Activated CD4-positive, alpha-beta T cell treated with anti-CD3 and anti-CD28 coated beads for 36 hours (primary cell): ENCODE data around the gene S100A6. TPM values are rescaled to one million over a fixed set of nuclear protein-coding genes. Genes with fewer than 3 reads are reported as not detected.

Source experiments
- ATAC-seq: fragments of 200-7000 bp; cut with Tn5 transposase; one replicate; pipeline ENCODE4 v1.10.0; 2021; ENCODE audit warnings: mild to moderate bottlenecking, moderate library complexity
- CTCF ChIA-PET: fragments of 350-600 bp; sonication (Branson Sonifier 250); formaldehyde crosslinking; loops from one replicate; lab custom pipeline; 2021; ENCODE audit warnings: antibody characterized with exemption; lab: Charles Lee
- POLR2A ChIA-PET: fragments of 350-600 bp; sonication (Branson Sonifier 250); formaldehyde crosslinking; loops from one replicate; lab custom pipeline; 2021; ENCODE audit warnings: antibody characterized with exemption, inconsistent platforms; lab: Charles Lee
- DNase-seq: peaks from one replicate; pipeline ENCODE4 v3.0.0-alpha.2; 2020
- H3K27ac Mint-ChIP-seq: one replicate; pipeline ENCODE4 v1.8.0; 2021; ENCODE audit warnings: mixed read lengths
- H3K27me3 Mint-ChIP-seq: one replicate; pipeline ENCODE4 v1.8.0; 2021; ENCODE audit warnings: mixed read lengths
- H3K36me3 Mint-ChIP-seq: one replicate; pipeline ENCODE4 v1.8.0; 2021; ENCODE audit warnings: low read depth, mixed read lengths
- H3K4me1 Mint-ChIP-seq: one replicate; pipeline ENCODE4 v1.8.0; 2021; ENCODE audit warnings: mixed read lengths
- H3K4me3 Mint-ChIP-seq: one replicate; pipeline ENCODE4 v1.8.0; 2021; ENCODE audit warnings: mild to moderate bottlenecking, moderate library complexity, mixed read lengths
- H3K9me3 Mint-ChIP-seq: one replicate; pipeline ENCODE4 v1.8.0; 2021; ENCODE audit warnings: low read depth, mixed read lengths
- intact Hi-C, 2 experiments: fragments of 100-400 bp; cut with DNase I in 1 of 2; cut with micrococcal nuclease in 1 of 2; formaldehyde crosslinking; loops; one replicate each; pipeline versions ENCODE4 v1.14.2 to v1.15.1; 2022 to 2024; cut with DNase I, micrococcal nuclease
- total RNA-seq, 2 experiments: library from RNA; stranded (reverse); gene quantifications; one replicate each; pipeline ENCODE4 v1.2.3, GENCODE V29; 2021

S100A6 gene
- total RNA-seq, 2 experiments from 2014 or later, result 219 to 349 TPM

GRCh38 chr1:153545067-153546055 is 9.6 kb upstream of the S100A6 start, which contains the start of gene S100A4:
S100A4 (minus strand) TSS chr1:153545806; CDS start chr1:153544794, 1,012 bp downstream.
- CTCF ChIA-PET, result interaction anchor here (0.5 to 4.0 kb wide), 11 partner anchors 12 to 233 kb away, joined by 3 to 63 read pairs (median 4); partner anchors contain the start of gene S100A6
- Mint-ChIP-seq H3K9me3 (no peaks in the 10 kb centered on the region), H3K4me1 (peaks cover 70% of the 10 kb centered on the region), H3K27ac (peak within 1 kb of the TSS; percentile 96), H3K36me3 (peaks cover 24% of the 10 kb centered on the region), H3K4me3 (peak within 1 kb of the TSS; percentile 78), H3K27me3 (no peaks in the 10 kb centered on the region)
- POLR2A ChIA-PET, result interaction anchor here (0.7 to 2.6 kb wide), 7 partner anchors 10 to 88 kb away, joined by 3 to 19 read pairs (median 7); partner anchors contain the start of genes CHTOP and S100A6
- DNase-seq (peak; percentile 97), ATAC-seq (peak; percentile 83)
- intact Hi-C loops, result loop anchor here (1.0 to 5.0 kb wide), 6 partner anchors 10 to 1062 kb away; partner anchors contain the start of genes S100A6 (in 2 of the 2), ADAR (in 1 of the 2) and CHTOP (in 1 of the 2)

GRCh38 chr1:153544453-153545066 is 8.8 kb upstream of the S100A6 start:
- CTCF ChIA-PET, result interaction anchor here (0.5 to 4.0 kb wide), 12 partner anchors 11 to 233 kb away, joined by 3 to 63 read pairs (median 4); partner anchors contain the start of gene S100A6
- Mint-ChIP-seq H3K27me3 (no peaks in the 10 kb centered on the region), H3K4me3 (peak overlapping the region; percentile 78), H3K9me3 (no peaks in the 10 kb centered on the region), H3K4me1 (peaks cover 78% of the 10 kb centered on the region), H3K27ac (peak overlapping the region; percentile 96), H3K36me3 (peaks cover 24% of the 10 kb centered on the region)
- no peak for DNase-seq
- ATAC-seq, result no peak
- POLR2A ChIA-PET, result interaction anchor here (0.7 to 2.6 kb wide), 7 partner anchors 9 to 89 kb away, joined by 3 to 19 read pairs (median 7); partner anchors contain the start of genes CHTOP and S100A6
- intact Hi-C loops, result loop anchor here (1.0 to 5.0 kb wide), 6 partner anchors 9 to 1063 kb away; partner anchors contain the start of genes S100A6 (in 2 of the 2), ADAR (in 1 of the 2) and CHTOP (in 1 of the 2)

- no peaks in the 10 kb centered on the region for H3K9me3 Mint-ChIP-seq
- H3K27ac Mint-ChIP-seq, result peak overlapping the region; percentile 96
- peak overlapping the region; percentile 78 for H3K4me3 Mint-ChIP-seq
- peaks cover 24% of the 10 kb centered on the region for H3K36me3 Mint-ChIP-seq
- ChIA-PET CTCF (interaction anchor here (0.6 to 4.0 kb wide), 5 partner anchors 10 to 137 kb away, joined by 3 to 63 read pairs (median 4); partner anchors contain the start of gene S100A6), POLR2A (interaction anchor here (2.5 to 2.6 kb wide), 2 partner anchors 8 to 11 kb away, joined by 14 to 19 read pairs; partner anchors contain the start of gene S100A6)
- H3K27me3 Mint-ChIP-seq, result no peaks in the 10 kb centered on the region
- DNase-seq (no peak), ATAC-seq (no peak)
- intact Hi-C loops, result no loop called here
- peaks cover 78% of the 10 kb centered on the region for H3K4me1 Mint-ChIP-seq
Observed at GRCh38 chr1:153543736-153544135, 7.9 kb upstream of the S100A6 start.

- peaks cover 74% of the 10 kb centered on the region for H3K4me1 Mint-ChIP-seq
- ChIA-PET CTCF (interaction anchor here (0.6 to 4.0 kb wide), 3 partner anchors 9 to 136 kb away, joined by 3 to 63 read pairs (median 28); partner anchors contain the start of gene S100A6), POLR2A (interaction anchor here (2.6 kb wide), 1 partner anchor 8 kb away, joined by 19 read pairs; the partner anchor contains the start of gene S100A6)
- peaks cover 24% of the 10 kb centered on the region for H3K36me3 Mint-ChIP-seq
- H3K27me3 Mint-ChIP-seq, result no peaks in the 10 kb centered on the region
- H3K27ac Mint-ChIP-seq, result peak overlapping the region; percentile 96
- H3K4me3 Mint-ChIP-seq, result no peak overlapping the region
- no peaks in the 10 kb centered on the region for H3K9me3 Mint-ChIP-seq
- no peak for DNase-seq
- no peak for ATAC-seq
- intact Hi-C loops, result no loop called here
Observed at GRCh38 chr1:153542956-153543711, 7.3 kb upstream of the S100A6 start.

- DNase-seq (no peak), ATAC-seq (no peak)
- Mint-ChIP-seq H3K4me1 (peaks cover 79% of the 10 kb centered on the region), H3K27ac (peak overlapping the region; percentile 96), H3K36me3 (peaks cover 24% of the 10 kb centered on the region), H3K9me3 (no peaks in the 10 kb centered on the region), H3K4me3 (no peak overlapping the region), H3K27me3 (no peaks in the 10 kb centered on the region)
- ChIA-PET CTCF (interaction anchor here (0.6 to 4.0 kb wide), 6 partner anchors 8 to 533 kb away, joined by 3 to 63 read pairs (median 3); partner anchors contain the start of gene S100A6), POLR2A (interaction anchor here (0.7 to 2.8 kb wide), 2 partner anchors 9 to 92 kb away, joined by 3 to 11 read pairs; partner anchors contain the start of gene CHTOP)
- intact Hi-C loops, result no loop called here
Observed at GRCh38 chr1:153541641-153542590, 6.1 kb upstream of the S100A6 start.

- ATAC-seq (peak; percentile 14), DNase-seq (peak; percentile 70)
- Mint-ChIP-seq H3K4me1 (peaks cover 77% of the 10 kb centered on the region), H3K27ac (peak within 1 kb of the TSS; percentile 91), H3K4me3 (peak within 1 kb of the TSS; percentile 42), H3K27me3 (no peaks in the 10 kb centered on the region), H3K36me3 (peaks cover 24% of the 10 kb centered on the region), H3K9me3 (no peaks in the 10 kb centered on the region)
- intact Hi-C loops, result no loop called here
- CTCF ChIA-PET, result interaction anchor here (0.6 to 3.2 kb wide), 12 partner anchors 9 to 93 kb away, joined by 3 to 12 read pairs (median 4); partner anchors contain the start of gene CHTOP
- POLR2A ChIA-PET, result interaction anchor here (0.5 to 2.8 kb wide), 6 partner anchors 9 to 97 kb away, joined by 3 to 11 read pairs (median 4); partner anchors contain the start of gene CHTOP
Observed at GRCh38 chr1:153540394-153541361, 4.9 kb upstream of the S100A6 start, which contains the start of gene S100A5. S100A5 (minus strand) TSS chr1:153540934; CDS start chr1:153540191, 743 bp downstream.

- no peak for ATAC-seq
- no peak overlapping the region for H3K4me3 Mint-ChIP-seq
- H3K9me3 Mint-ChIP-seq, result no peaks in the 10 kb centered on the region
- H3K27me3 Mint-ChIP-seq, result no peaks in the 10 kb centered on the region
- peak overlapping the region; percentile 91 for H3K27ac Mint-ChIP-seq
- ChIA-PET CTCF (interaction anchor here (1.4 to 3.2 kb wide), 5 partner anchors 8 to 95 kb away, joined by 3 to 12 read pairs (median 8); partner anchors contain the start of gene CHTOP), POLR2A (interaction anchor here (0.5 to 2.8 kb wide), 4 partner anchors 8 to 94 kb away, joined by 3 to 11 read pairs (median 5); partner anchors contain the start of gene CHTOP)
- peaks cover 70% of the 10 kb centered on the region for H3K4me1 Mint-ChIP-seq
- H3K36me3 Mint-ChIP-seq, result peaks cover 27% of the 10 kb centered on the region
- intact Hi-C loops, result loop anchor here (10.0 kb wide), 1 partner anchor 425 kb away; the partner anchor contains the start of genes CREB3L4 (in 2 of the 2) and SLC39A1 (in 2 of the 2)
- peak; percentile 47 for DNase-seq
Observed at GRCh38 chr1:153539395-153540093, 3.8 kb upstream of the S100A6 start.
